K562 (cell line): ENCODE results near the gene BCL6B. TPM values are rescaled to one million over a fixed set of nuclear protein-coding genes. Genes with fewer than 3 reads are reported as not detected.

Experiments used
- ATAC-seq: fragments of 200-7000 bp; cut with Tn5 transposase; 3 replicates; pipeline ENCODE4 v1.9.1; 2020; ENCODE audit warnings: moderate library complexity
- BruUV-seq: library from RNA; stranded (reverse); fragments of 400-500 nt; replicated peaks from 2 replicates; lab custom pipeline; 2021; lab: Mats Ljungman, UMichigan
- CTCF ChIA-PET: fragments of 300-600 bp; formaldehyde crosslinking; extraction: SDS; loops from one replicate; lab custom pipeline; 2021; ENCODE audit warnings: low intra/inter-chr PET ratio; lab: Yijun Ruan, JAX
- POLR2A ChIA-PET: fragments of 300-600, 350-650 bp; sonication (Branson Sonifier 250); formaldehyde crosslinking; extraction: SDS; loops from one replicate; lab custom pipeline; 2021; ENCODE audit warnings: antibody characterized with exemption, inconsistent platforms; lab: Yijun Ruan, JAX
- DNase-seq, 4 experiments: peaks; one replicate each; pipeline versions ENCODE4 v3.0.0 to v3.0.0-alpha.2; 2011 to 2018; ENCODE audit warnings: low spot score in 3 of 4, mixed read lengths in 3 of 4; ENCODE audit errors: extremely low read depth in 1 of 4
- FAIRE-seq: peaks from 2 replicates; lab custom pipeline; 2011; peaks lifted over from hg19 to GRCh38; lab: Jason Lieb, UNC
- H2AFZ ChIP-seq: 2 replicates; pipeline ENCODE4 v1.6.0; 2011; ENCODE audit warnings: low read depth, low read length, control low read depth, inconsistent platforms
- H3K27ac ChIP-seq: fragments of 200-600 bp; 3 replicates; pipeline ENCODE4 v1.8.0; 2011; ENCODE audit warnings: low read depth, mild to moderate bottlenecking, control low read depth, inconsistent platforms, low read length, moderate library complexity, mixed read lengths; ENCODE audit errors: extremely low read depth
- H3K27me3 ChIP-seq, 2 experiments: fragments of 300-600 bp in 1 of 2; 2 replicates in 1 of 2; 3 replicates in 1 of 2; pipeline versions ENCODE4 v1.6.0 to v1.8.0; 2011; ENCODE audit warnings: inconsistent platforms in 2 of 2, low read length in 2 of 2, mild to moderate bottlenecking in 1 of 2, mixed read lengths in 1 of 2, moderate library complexity in 1 of 2; ENCODE audit not compliant: control insufficient read depth in 2 of 2, insufficient read depth in 2 of 2
- H3K36me3 ChIP-seq: fragments of 300-600 bp; 3 replicates; pipeline ENCODE4 v1.8.0; 2011; ENCODE audit warnings: mild to moderate bottlenecking, low read length, inconsistent platforms; ENCODE audit not compliant: control insufficient read depth, insufficient read depth
- H3K4me1 ChIP-seq, 2 experiments: fragments of 200-600 bp in 1 of 2; replicated peaks in 1 of 2; 2 replicates in 1 of 2; 3 replicates in 1 of 2; pipeline versions ENCODE4 v1.5.1 to v1.8.0; 2011; ENCODE audit warnings: inconsistent platforms in 2 of 2, low read length in 2 of 2, mild to moderate bottlenecking in 1 of 2, mixed read lengths in 1 of 2, moderate library complexity in 1 of 2; ENCODE audit not compliant: control insufficient read depth in 2 of 2, insufficient read depth in 2 of 2
- H3K4me2 ChIP-seq: 2 replicates; pipeline ENCODE4 v1.6.1; 2011; ENCODE audit warnings: low read length, control low read depth, inconsistent platforms, mixed read lengths; ENCODE audit not compliant: insufficient read depth
- H3K4me3 ChIP-seq: fragments of 200-600 bp; sonication (generic), shearing (Covaris generic); 2 replicates; pipeline ENCODE4 v1.5.1; 2016; ENCODE audit warnings: control low read depth, inconsistent platforms
- H3K79me2 ChIP-seq: fragments of 200-600 bp; 3 replicates; pipeline ENCODE4 v1.8.0; 2011; ENCODE audit warnings: low read length, inconsistent platforms; ENCODE audit not compliant: control insufficient read depth, insufficient read depth
- H3K9ac ChIP-seq, 2 experiments: 2 replicates each; pipeline versions ENCODE4 v1.6.0 to v1.6.1; 2011; ENCODE audit warnings: low read depth in 2 of 2, low read length in 2 of 2, control low read depth in 1 of 2, inconsistent platforms in 1 of 2, mild to moderate bottlenecking in 1 of 2, mixed read lengths in 1 of 2; ENCODE audit not compliant: insufficient read depth in 1 of 2
- H3K9me1 ChIP-seq: one replicate; pipeline ENCODE4 v1.6.0; 2011; ENCODE audit warnings: inconsistent platforms, mild to moderate bottlenecking, low read length, moderate library complexity; ENCODE audit not compliant: control insufficient read depth, insufficient read depth
- H3K9me3 ChIP-seq: replicated peaks from 2 replicates; pipeline ENCODE4 v1.5.1; 2011; ENCODE audit warnings: low read depth, low read length, inconsistent platforms; ENCODE audit not compliant: control insufficient read depth, insufficient read depth
- H4K20me1 ChIP-seq: replicated peaks from 2 replicates; pipeline ENCODE4 v1.6.1; 2011; ENCODE audit warnings: low read length, inconsistent platforms, mixed read lengths; ENCODE audit not compliant: control insufficient read depth, insufficient read depth
- ARHGAP35 ChIP-seq: fragments of 450-650 bp; IDR thresholded peaks from 2 replicates; pipeline ENCODE4 v1.6.1; 2018; ENCODE audit not compliant: partially characterized antibody
- ARNT ChIP-seq, 2 experiments: fragments of 450-650 bp; IDR thresholded peaks; 2 replicates each; pipeline ENCODE4 v1.6.1; 2016; ENCODE audit warnings: mild to moderate bottlenecking in 1 of 2
- CREB3 ChIP-seq: fragments of 450-650 bp; conservative IDR thresholded peaks from 2 replicates; pipeline ENCODE4 v1.6.1; 2016; ENCODE audit warnings: missing genetic modification characterization, low read depth, mild to moderate bottlenecking, missing compliant biosample characterization, moderate library complexity
- CXXC5 ChIP-seq: fragments of 250-450 bp; sonication (Bioruptor Pico); IDR thresholded peaks from 2 replicates; pipeline ENCODE4 v1.8.0; 2022; ENCODE audit warnings: inconsistent platforms, mild to moderate bottlenecking, moderate library complexity
- DIDO1 ChIP-seq: fragments of 450-650 bp; IDR thresholded peaks from 2 replicates; pipeline ENCODE4 v1.6.1; 2016; ENCODE audit warnings: low read depth, missing biosample characterization, missing genetic modification characterization
- DPF2 ChIP-seq: fragments of 450-650 bp; IDR thresholded peaks from 2 replicates; pipeline ENCODE4 v1.6.1; 2016
- EP400 ChIP-seq: fragments of 450-650 bp; IDR thresholded peaks from 2 replicates; pipeline ENCODE4 v1.6.1; 2017; ENCODE audit warnings: antibody characterized with exemption, mild to moderate bottlenecking, moderate library complexity
- L3MBTL2 ChIP-seq: fragments of 450-650 bp; IDR thresholded peaks from 2 replicates; pipeline ENCODE4 v1.6.1; 2016; ENCODE audit warnings: mild to moderate bottlenecking, moderate library complexity
- LEF1 ChIP-seq: fragments of 450-650 bp; IDR thresholded peaks from 2 replicates; pipeline ENCODE4 v1.6.1; 2016; ENCODE audit warnings: mild to moderate bottlenecking
- MAX ChIP-seq: sonication (generic); formaldehyde crosslinking; IDR thresholded peaks from 2 replicates; pipeline ENCODE4 v1.9.0; 2022; ENCODE audit warnings: mild to moderate bottlenecking, missing genetic modification reagents
- NFRKB ChIP-seq: fragments of 450-650 bp; IDR thresholded peaks from 2 replicates; pipeline ENCODE4 v1.6.1; 2016; ENCODE audit warnings: low read depth
- NRF1 ChIP-seq, 2 experiments: fragments of 450-650 bp; IDR thresholded peaks in 1 of 2; conservative IDR thresholded peaks in 1 of 2; 2 replicates each; pipeline ENCODE4 v1.6.1; 2014; ENCODE audit warnings: mild to moderate bottlenecking in 2 of 2
- RBFOX2 ChIP-seq: fragments of 200-400 bp; formaldehyde crosslinking; IDR thresholded peaks from 2 replicates; pipeline ENCODE4 v1.6.1; 2017; ENCODE audit warnings: low read depth, mild to moderate bottlenecking, low read length, moderate library complexity
- SIX5 ChIP-seq, 2 experiments: IDR thresholded peaks; 2 replicates each; pipeline ENCODE4 v1.6.1; 2011; ENCODE audit warnings: low read length in 2 of 2, borderline replicate concordance in 1 of 2, low read depth in 1 of 2, mild to moderate bottlenecking in 1 of 2, moderate library complexity in 1 of 2; ENCODE audit not compliant: insufficient read depth in 1 of 2
- U2AF1 ChIP-seq: fragments of 200-400 bp; formaldehyde crosslinking; optimal IDR thresholded peaks from 2 replicates; pipeline ENCODE3; 2017; ENCODE audit warnings: mild to moderate bottlenecking, low read depth, low read length, moderate library complexity
- ZKSCAN3 ChIP-seq: fragments of 250-450 bp; sonication (Bioruptor Pico); IDR thresholded peaks from 2 replicates; pipeline ENCODE4 v1.4.0; 2020
- ZNF444 ChIP-seq: fragments of 250-450 bp; sonication (Bioruptor Pico); IDR thresholded peaks from 2 replicates; pipeline ENCODE4 v1.4.0; 2020; ENCODE audit warnings: mild to moderate bottlenecking, moderate library complexity
- ZNF639 ChIP-seq, 2 experiments: fragments of 200-800 bp in 1 of 2; sonication (Bioruptor generic) in 1 of 2; sonication (generic) in 1 of 2; formaldehyde crosslinking in 1 of 2; IDR thresholded peaks in 1 of 2; conservative IDR thresholded peaks in 1 of 2; 2 replicates each; pipeline versions ENCODE4 v1.5.0 to v1.6.1; 2016 to 2020; ENCODE audit warnings: missing compliant biosample characterization in 1 of 2, missing genetic modification characterization in 1 of 2, missing genetic modification reagents in 1 of 2
- ZNF766 ChIP-seq: fragments of 200-800 bp; sonication (Bioruptor generic); conservative IDR thresholded peaks from 2 replicates; pipeline ENCODE4 v1.6.1; 2016; ENCODE audit warnings: missing genetic modification characterization, missing compliant biosample characterization
- ZSCAN29 ChIP-seq: fragments of 450-650 bp; IDR thresholded peaks from 2 replicates; pipeline ENCODE4 v1.6.1; 2017
- WGBS: fragments of 100-300 bp; shearing (Covaris generic); methylation state at CpG from one replicate; pipeline ENCODE4 v1.1.6; 2016; ENCODE audit warnings: low coverage, mixed read lengths; ENCODE audit not compliant: insufficient coverage; ENCODE audit errors: missing lambda C conversion rate; 5-methylcytosine and 5-hydroxymethylcytosine counted together
- in situ Hi-C: fragments of 300-500 bp; cut with MboI; formaldehyde crosslinking; loops from 4 replicates; pipeline ENCODE4 v1.15.0; 2018; ENCODE audit warnings: inconsistent platforms, mixed read lengths
- intact Hi-C: fragments of 100-400 bp; cut with micrococcal nuclease; formaldehyde crosslinking; loops from 2 replicates; pipeline ENCODE4 v1.14.2; 2022
- polyA plus RNA-seq, 8 experiments: library from polyadenylated mRNA; depleted of rRNA in 4 of 8; stranded (reverse) in 5 of 8; unstranded in 3 of 8; fragments of >200 nt; fragmentation: Nextera tagmentation in 2 of 8; fragmentation: Illumina TruSeq in 1 of 8; extraction: Ambion mirVana in 2 of 8; extraction: Trizol in 1 of 8; gene quantifications; 2 replicates each; pipeline versions ENCODE4 v1.2.1 to v1.2.3, GENCODE V29; 2011 to 2014; ENCODE audit warnings: inconsistent platforms in 1 of 8, missing spikeins in 1 of 8
- total RNA-seq, 7 experiments: library from RNA; depleted of rRNA in 6 of 7; stranded (reverse); fragments of >200 nt in 6 of 7; fragmentation: Illumina TruSeq in 2 of 7; extraction: Trizol in 2 of 7; gene quantifications; 2 replicates each; pipeline versions ENCODE4 v1.2.1 to v1.2.3, GENCODE V29; 2011 to 2021; ENCODE audit warnings: low replicate concordance in 1 of 7

The BCL6B gene
- total and polyA plus RNA-seq, 9 of the 15 experiments (the other 6 are each of a cell fraction or from before 2014, with no cell fraction given), result 0.89 to 5.0 (median 3.6) TPM

GRCh38 chr17:6994118-6994598, 28.7 kb upstream of the BCL6B start:
- H3K9me3 ChIP-seq, result no peaks in the 10 kb centered on the region
- peak in 1 of 4 experiments; percentile 53 for DNase-seq
- intact Hi-C loops, result no loop called here
- no peak for FAIRE-seq
- peak overlapping the region; percentile 52; the same call in 1 of the 2 replicates for H3K4me2 ChIP-seq
- peak; percentile 79 for ATAC-seq
- CTCF ChIA-PET, result interaction anchor here (0.9 kb wide), 1 partner anchor 84 kb away, joined by 3 read pairs; no protein-coding TSS in a partner anchor
- BruUV-seq, result no TSS peak
- POLR2A ChIA-PET, result interaction anchor here (1.0 to 1.4 kb wide), 4 partner anchors 9 to 83 kb away, joined by 3 to 6 read pairs (median 4); no protein-coding TSS in a partner anchor
- H4K20me1 ChIP-seq, result no peaks in the 10 kb centered on the region
- peaks cover 4% of the 10 kb centered on the region; the same call in 1 of the 3 replicates for H3K79me2 ChIP-seq
- no peaks in the 10 kb centered on the region for H3K27me3 ChIP-seq
- H3K9ac ChIP-seq, result peak overlapping the region; percentile 64 to 70; a peak in 3 of 4 replicates
- in situ Hi-C loops, result no loop called here
- H3K36me3 ChIP-seq, result peaks cover 23% of the 10 kb centered on the region
- WGBS, result 11% methylated on average over 10 of the region's 10 CpGs
- no peaks in the 10 kb centered on the region for H3K9me1 ChIP-seq
- H3K27ac ChIP-seq, result peak overlapping the region; percentile 91
- no peak overlapping the region for H3K4me3 ChIP-seq
- H3K4me1 ChIP-seq, result peaks cover 35 to 39% of the 10 kb centered on the region in 2 experiments
- peak overlapping the region; percentile 78 for H2AFZ ChIP-seq
- no peak for TF ChIP-seq U2AF1
- TF ChIP-seq SIX5 (IDR thresholded peaks at IDR 0.05; ENCODE audit: borderline replicate concordance in 1 of 2, insufficient read depth in 1 of 2, low read depth in 1 of 2, low read length in 2 of 2), result no peak
- TF ChIP-seq ZNF444 (CRISPR knock-in tag), result no peak
- TF ChIP-seq ARNT (IDR thresholded peaks at IDR 0.05), result 0 out of 4 replicates have a peak, but pooled peaks of 1 of the 2 experiments have one; percentile 6
- TF ChIP-seq L3MBTL2, result peak; percentile 91
- TF ChIP-seq RBFOX2, result 0 out of 2 replicates have a peak, but pooled peaks have one; percentile 29
- TF ChIP-seq ARHGAP35, result no peak
- TF ChIP-seq ZNF639 (CRISPR knock-in tag; conservative IDR thresholded peaks at IDR 0.05 in 1 of 2, IDR thresholded peaks at IDR 0.05 in 1 of 2), result peak in 1 of 2 experiments; percentile 7; a peak in 1 of 4 replicates
- no peak for TF ChIP-seq DIDO1
- 0 out of 2 replicates have a peak, but pooled peaks have one; percentile 83 for TF ChIP-seq LEF1
- peak; percentile 58 for TF ChIP-seq EP400
- TF ChIP-seq NFRKB, result peak; percentile 81
- TF ChIP-seq MAX (CRISPR knock-in tag), result peak; percentile 64; the same call in 1 of the 2 replicates
- TF ChIP-seq DPF2, result peak; percentile 65
- no peak for TF ChIP-seq ZKSCAN3 (CRISPR knock-in tag)
- peak; percentile 89 for TF ChIP-seq CREB3 (tag)
- TF ChIP-seq NRF1 (conservative IDR thresholded peaks at IDR 0.05 in 1 of 2, IDR thresholded peaks at IDR 0.05 in 1 of 2), result peak; percentile 45 to 52; a peak in 3 of 4 replicates
- peak; percentile 63; the same call in 1 of the 2 replicates for TF ChIP-seq ZSCAN29
- peak; percentile 22; the same call in 1 of the 2 replicates for TF ChIP-seq ZNF766 (CRISPR knock-in tag)
- TF ChIP-seq CXXC5 (CRISPR knock-in tag), result peak; percentile 28
